ENCODE data around the gene CLCN5. TPM values are rescaled to one million over a fixed set of nuclear protein-coding genes. Genes with fewer than 3 reads are reported as not detected.
A peak's percentile ranks its signal among the peaks of the same experiment; 100 is the strongest.

Gene CLCN5
- total and polyA plus RNA-seq, 2 of the 13 experiments (the other 11 are each of a cell fraction or from before 2014, with no cell fraction given): 7.8 to 27.3 TPM

DNA sequence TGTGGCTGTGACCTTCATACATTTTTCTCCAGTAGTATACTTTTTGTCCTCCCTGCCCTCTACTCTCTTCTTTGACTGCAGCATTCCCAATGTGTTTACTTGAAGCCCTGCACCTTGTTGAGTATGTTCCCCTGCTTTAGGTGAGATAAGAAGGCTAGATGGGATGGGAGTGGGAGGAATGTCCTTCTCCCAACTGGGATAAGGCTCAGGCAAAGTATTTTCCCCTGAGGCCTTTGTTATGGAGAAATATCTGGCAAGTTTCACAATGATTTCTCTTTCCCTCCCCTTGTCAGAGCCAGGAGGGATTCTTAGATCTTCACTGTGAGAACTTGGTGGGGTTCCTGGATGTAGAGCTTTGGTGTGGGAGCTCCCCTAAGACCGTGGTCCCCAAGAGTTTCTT is 131.8 kb downstream of the CLCN5 start (continued):
- no peak for TF ChIP-seq ZNF24 (IDR thresholded peaks at IDR 0.05)
- TF ChIP-seq SRSF9 (IDR thresholded peaks at IDR 0.05; ENCODE audit: borderline replicate concordance, insufficient read depth, low read depth, low read length, poor library complexity, severe bottlenecking): no peak

DNA sequence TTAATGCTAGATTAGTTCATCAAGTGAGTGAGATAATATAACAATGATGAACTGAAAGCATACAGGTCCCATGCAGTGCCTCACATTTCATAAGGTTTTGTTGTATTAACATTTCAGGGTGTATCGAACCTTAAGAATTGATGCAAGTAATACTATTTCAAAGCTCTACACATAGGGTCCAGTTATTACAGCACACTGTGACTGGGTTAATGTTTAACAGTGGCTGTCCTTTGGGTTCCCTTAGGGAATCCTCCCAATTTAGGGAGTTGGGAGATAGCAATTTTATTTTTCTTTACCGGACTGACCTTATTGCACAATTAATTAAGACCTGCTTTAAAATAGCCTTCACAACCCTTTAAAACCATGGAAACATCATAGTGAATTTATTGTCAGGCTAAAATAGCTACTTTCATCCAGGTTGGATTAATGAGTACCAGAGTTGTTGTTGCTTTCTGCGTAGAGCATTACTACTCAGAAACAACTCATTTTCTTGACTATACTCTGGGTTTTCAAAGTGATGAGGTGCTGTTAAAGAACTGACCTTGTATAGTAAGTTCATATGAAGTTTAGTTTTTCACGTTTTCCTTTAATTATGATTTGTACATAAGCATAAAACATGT is 144.0 kb downstream of the CLCN5 start:
- BruUV-seq (replicated peaks): no TSS peak
- Histone ChIP-seq H3K27me3 (ENCODE audit: control insufficient read depth in 1 of 2, insufficient read depth in 2 of 2, low read length in 2 of 2) (no peaks in the 10 kb centered on the region), H3K4me1 (ENCODE audit: insufficient read depth, low read length) (peaks cover 48% of the 10 kb centered on the region), H3K4me3 (replicated peaks in 1 of 3; ENCODE audit: insufficient read depth in 1 of 3, low read depth in 2 of 3, low read length in 3 of 3) (peak overlapping the region in 2 of 3 experiments; percentile 42 to 63; a peak in 4 of 6 replicates), H3K36me3 (replicated peaks in 1 of 2; ENCODE audit: control insufficient read depth in 1 of 2, insufficient read depth in 2 of 2, low read length in 2 of 2) (no peaks in the 10 kb centered on the region), H4K20me1 (ENCODE audit: insufficient read depth, low read length) (no peaks in the 10 kb centered on the region), H3K9me3 (ENCODE audit: low read length) (no peaks in the 10 kb centered on the region), H3K27ac (ENCODE audit: extremely low read length, insufficient read depth, low read length) (peak overlapping the region; percentile 83), H2AFZ (ENCODE audit: low read length) (peak overlapping the region; percentile 15), H3K4me2 (ENCODE audit: low read depth, low read length) (peak overlapping the region; percentile 74), H3K79me2 (ENCODE audit: insufficient read depth, low read length) (no peaks in the 10 kb centered on the region), H3K9ac (ENCODE audit: insufficient read depth, low read depth, low read length) (peak overlapping the region; percentile 59)
- ChIA-PET POLR2A (interaction anchor here (0.7 kb wide), 1 partner anchor 140 kb away, joined by 3 read pairs; no protein-coding TSS in a partner anchor), CTCF (ENCODE audit: low intra/inter-chr PET ratio, low total read pairs) (no interaction called here)
- intact Hi-C loops (cut with micrococcal nuclease; ENCODE audit: unreplicated experiment): loop anchor here (5.0 kb wide), 1 partner anchor 144 kb away; the partner anchor contains the start of gene CLCN5
- no peak for DNase-seq (ENCODE audit: low spot score)
- 0% methylated on average over 4 of the region's 4 CpGs for WGBS (ENCODE audit: low lambda C conversion rate)
- in situ Hi-C loops (cut with HindIII; ENCODE audit: extremely low pct_ligation_motif_present, low pct_unique_long_range_greater_than_20kb): no loop called here
- TF ChIP-seq, protein P1, sequence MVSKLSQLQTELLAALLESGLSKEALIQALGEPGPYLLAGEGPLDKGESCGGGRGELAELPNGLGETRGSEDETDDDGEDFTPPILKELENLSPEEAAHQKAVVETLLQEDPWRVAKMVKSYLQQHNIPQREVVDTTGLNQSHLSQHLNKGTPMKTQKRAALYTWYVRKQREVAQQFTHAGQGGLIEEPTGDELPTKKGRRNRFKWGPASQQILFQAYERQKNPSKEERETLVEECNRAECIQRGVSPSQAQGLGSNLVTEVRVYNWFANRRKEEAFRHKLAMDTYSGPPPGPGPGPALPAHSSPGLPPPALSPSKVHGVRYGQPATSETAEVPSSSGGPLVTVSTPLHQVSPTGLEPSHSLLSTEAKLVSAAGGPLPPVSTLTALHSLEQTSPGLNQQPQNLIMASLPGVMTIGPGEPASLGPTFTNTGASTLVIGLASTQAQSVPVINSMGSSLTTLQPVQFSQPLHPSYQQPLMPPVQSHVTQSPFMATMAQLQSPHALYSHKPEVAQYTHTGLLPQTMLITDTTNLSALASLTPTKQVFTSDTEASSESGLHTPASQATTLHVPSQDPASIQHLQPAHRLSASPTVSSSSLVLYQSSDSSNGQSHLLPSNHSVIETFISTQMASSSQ (IDR thresholded peaks at IDR 0.05; ENCODE audit: low read depth): peak; percentile 82
- TF ChIP-seq, protein P1 (CRISPR knock-in tag; IDR thresholded peaks at IDR 0.05; ENCODE audit: borderline replicate concordance): 0 out of 2 replicates have a peak, but pooled peaks have one; percentile 33
- TF ChIP-seq, protein P2, sequence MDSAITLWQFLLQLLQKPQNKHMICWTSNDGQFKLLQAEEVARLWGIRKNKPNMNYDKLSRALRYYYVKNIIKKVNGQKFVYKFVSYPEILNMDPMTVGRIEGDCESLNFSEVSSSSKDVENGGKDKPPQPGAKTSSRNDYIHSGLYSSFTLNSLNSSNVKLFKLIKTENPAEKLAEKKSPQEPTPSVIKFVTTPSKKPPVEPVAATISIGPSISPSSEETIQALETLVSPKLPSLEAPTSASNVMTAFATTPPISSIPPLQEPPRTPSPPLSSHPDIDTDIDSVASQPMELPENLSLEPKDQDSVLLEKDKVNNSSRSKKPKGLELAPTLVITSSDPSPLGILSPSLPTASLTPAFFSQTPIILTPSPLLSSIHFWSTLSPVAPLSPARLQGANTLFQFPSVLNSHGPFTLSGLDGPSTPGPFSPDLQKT (CRISPR knock-in tag; IDR thresholded peaks at IDR 0.05; ENCODE audit: borderline replicate concordance): no peak
- TF ChIP-seq KDM2A (CRISPR knock-in tag; IDR thresholded peaks at IDR 0.05; ENCODE audit: borderline replicate concordance, low read depth) (no peak), ONECUT2 (CRISPR knock-in tag; IDR thresholded peaks at IDR 0.05) (no peak), ZFP41 (CRISPR knock-in tag; IDR thresholded peaks at IDR 0.05; ENCODE audit: borderline replicate concordance) (no peak), RFX1 (IDR thresholded peaks at IDR 0.05) (no peak), HNRNPUL1 (IDR thresholded peaks at IDR 0.05; ENCODE audit: low read depth, low read length) (peak; percentile 68; the same call in 1 of the 2 replicates)
- ATAC-seq: peak; percentile 82
- peak; percentile 59 for FAIRE-seq
